G401.6 (cell line): Measurements from ENCODE around the gene FGR.

Experiments
- FAIRE-seq: peaks from 2 replicates; lab custom pipeline; 2012; peaks lifted over from hg19 to GRCh38; lab: Jason Lieb, UNC

Gene FGR

GRCh38 chr1:27585684-27586083 lies 49.3 kb downstream of the FGR start:
- FAIRE-seq: no peak

GRCh38 chr1:27584453-27584852 lies 50.5 kb downstream of the FGR start:
- no peak for FAIRE-seq

- FAIRE-seq: no peak
Observed at GRCh38 chr1:27583479-27583878, 51.5 kb downstream of the FGR start.

GRCh38 chr1:27581823-27582243 lies 53.2 kb downstream of the FGR start:
- no peak for FAIRE-seq

- no peak for FAIRE-seq
Observed at GRCh38 chr1:27577504-27578188, 57.3 kb downstream of the FGR start.

GRCh38 chr1:27576806-27577227 lies 58.2 kb downstream of the FGR start:
- FAIRE-seq: no peak

- FAIRE-seq: no peak
Observed at GRCh38 chr1:27575840-27576331, 59.1 kb downstream of the FGR start.

GRCh38 chr1:27574871-27575831 lies 59.8 kb downstream of the FGR start:
- FAIRE-seq: peak; percentile 74

- FAIRE-seq: no peak
Observed at GRCh38 chr1:27574001-27574781, 60.8 kb downstream of the FGR start.

GRCh38 chr1:27572679-27573426 lies 62.1 kb downstream of the FGR start:
- no peak for FAIRE-seq

GRCh38 chr1:27572019-27572678 lies 62.8 kb downstream of the FGR start:
- no peak for FAIRE-seq

- no peak for FAIRE-seq
Observed at GRCh38 chr1:27571439-27572018, 63.5 kb downstream of the FGR start.

GRCh38 chr1:27570784-27571183 lies 64.2 kb downstream of the FGR start:
- no peak for FAIRE-seq

- FAIRE-seq: no peak
Observed at GRCh38 chr1:27570356-27570755, 64.6 kb downstream of the FGR start.

GRCh38 chr1:27569506-27570291 lies 65.3 kb downstream of the FGR start:
- FAIRE-seq: peak; percentile 36

- FAIRE-seq: no peak
Observed at GRCh38 chr1:27569088-27569460, 65.9 kb downstream of the FGR start.

- peak; percentile 96 for FAIRE-seq
Observed at GRCh38 chr1:27568300-27569087, 66.5 kb downstream of the FGR start.

GRCh38 chr1:27567971-27568299 lies 67.0 kb downstream of the FGR start:
- FAIRE-seq: no peak

- no peak for FAIRE-seq
Observed at GRCh38 chr1:27567146-27567526, 67.8 kb downstream of the FGR start.
